ENCODE measurements around the gene CDH22.

Gene CDH22

GRCh38 chr20:46216770-46217464, 91.4 kb downstream of the CDH22 start:
- TF ChIP-seq, protein P1, sequence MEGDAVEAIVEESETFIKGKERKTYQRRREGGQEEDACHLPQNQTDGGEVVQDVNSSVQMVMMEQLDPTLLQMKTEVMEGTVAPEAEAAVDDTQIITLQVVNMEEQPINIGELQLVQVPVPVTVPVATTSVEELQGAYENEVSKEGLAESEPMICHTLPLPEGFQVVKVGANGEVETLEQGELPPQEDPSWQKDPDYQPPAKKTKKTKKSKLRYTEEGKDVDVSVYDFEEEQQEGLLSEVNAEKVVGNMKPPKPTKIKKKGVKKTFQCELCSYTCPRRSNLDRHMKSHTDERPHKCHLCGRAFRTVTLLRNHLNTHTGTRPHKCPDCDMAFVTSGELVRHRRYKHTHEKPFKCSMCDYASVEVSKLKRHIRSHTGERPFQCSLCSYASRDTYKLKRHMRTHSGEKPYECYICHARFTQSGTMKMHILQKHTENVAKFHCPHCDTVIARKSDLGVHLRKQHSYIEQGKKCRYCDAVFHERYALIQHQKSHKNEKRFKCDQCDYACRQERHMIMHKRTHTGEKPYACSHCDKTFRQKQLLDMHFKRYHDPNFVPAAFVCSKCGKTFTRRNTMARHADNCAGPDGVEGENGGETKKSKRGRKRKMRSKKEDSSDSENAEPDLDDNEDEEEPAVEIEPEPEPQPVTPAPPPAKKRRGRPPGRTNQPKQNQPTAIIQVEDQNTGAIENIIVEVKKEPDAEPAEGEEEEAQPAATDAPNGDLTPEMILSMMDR (IDR thresholded peaks at IDR 0.05; ENCODE audit: unreplicated experiment in 3 of 3), result no peak
- H3K4me1 Mint-ChIP-seq, result peaks cover 32% of the 10 kb centered on the region
- H3K27me3 Mint-ChIP-seq (ENCODE audit: low read depth), result peaks cover 15% of the 10 kb centered on the region
- no peak overlapping the region for H3K27ac Mint-ChIP-seq
- H3K9me3 Mint-ChIP-seq, result no peaks in the 10 kb centered on the region
- H3K4me3 Mint-ChIP-seq, result no peak overlapping the region
- no peaks in the 10 kb centered on the region for H3K36me3 Mint-ChIP-seq (ENCODE audit: low read depth)

DNA sequence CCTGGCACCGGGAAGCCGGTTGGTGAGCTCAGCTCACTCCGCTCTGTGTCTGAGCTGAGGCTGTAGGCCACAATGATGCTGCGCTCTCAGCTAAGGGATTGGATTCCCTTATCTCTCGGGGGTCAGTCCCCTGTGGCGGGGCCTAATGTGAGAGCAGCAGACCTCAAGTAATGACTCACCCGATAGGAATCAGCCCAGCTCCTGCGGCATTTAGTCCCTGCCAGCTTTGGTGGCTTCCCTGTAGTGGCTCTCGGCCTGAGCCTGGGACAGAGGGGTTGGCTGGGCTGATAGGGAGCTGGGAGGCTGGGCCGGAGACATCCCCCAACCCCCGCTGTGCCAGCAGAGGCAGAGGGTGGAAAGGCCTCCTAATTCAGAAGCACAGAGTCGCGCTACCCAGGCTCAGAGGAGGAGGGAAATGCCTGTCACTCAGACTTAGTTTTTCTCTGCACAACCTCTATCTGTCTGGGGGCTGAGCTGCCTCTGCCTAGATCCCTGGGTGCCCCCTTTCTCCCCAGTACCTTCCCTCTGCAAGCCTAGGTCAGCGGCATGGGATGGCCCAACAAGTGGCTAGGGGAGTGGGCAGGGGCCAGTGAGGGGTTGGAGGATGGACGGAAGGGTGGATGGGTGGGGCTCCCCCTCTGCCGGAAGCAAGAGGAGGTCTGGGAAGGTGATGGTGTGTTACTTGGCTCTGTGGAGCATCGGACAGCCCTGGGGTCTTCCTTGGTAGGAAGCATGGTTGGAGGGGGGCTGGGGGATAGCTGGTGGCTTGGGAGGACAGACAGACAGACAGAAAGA, 92.2 kb downstream of the CDH22 start:
- Mint-ChIP-seq H3K4me3 (no peak overlapping the region), H3K27ac (no peak overlapping the region), H3K9me3 (no peaks in the 10 kb centered on the region), H3K4me1 (peaks cover 24% of the 10 kb centered on the region), H3K27me3 (ENCODE audit: low read depth) (peaks cover 19% of the 10 kb centered on the region), H3K36me3 (ENCODE audit: low read depth) (no peaks in the 10 kb centered on the region)
- TF ChIP-seq, protein P1 (IDR thresholded peaks at IDR 0.05; ENCODE audit: unreplicated experiment in 3 of 3), result no peak

- H3K36me3 Mint-ChIP-seq (ENCODE audit: low read depth), result no peaks in the 10 kb centered on the region
- peaks cover 19% of the 10 kb centered on the region for H3K27me3 Mint-ChIP-seq (ENCODE audit: low read depth)
- TF ChIP-seq, protein P1 (IDR thresholded peaks at IDR 0.05; ENCODE audit: unreplicated experiment in 3 of 3), result no peak
- H3K4me3 Mint-ChIP-seq, result no peak overlapping the region
- peaks cover 16% of the 10 kb centered on the region for H3K4me1 Mint-ChIP-seq
- H3K9me3 Mint-ChIP-seq, result no peaks in the 10 kb centered on the region
- no peak overlapping the region for H3K27ac Mint-ChIP-seq
These were observed 93.3 kb downstream of the CDH22 start for GRCh38 chr20:46214824-46215488.

- TF ChIP-seq, protein P1 (IDR thresholded peaks at IDR 0.05; ENCODE audit: unreplicated experiment in 3 of 3), result no peak
- H3K36me3 Mint-ChIP-seq (ENCODE audit: low read depth), result no peaks in the 10 kb centered on the region
- H3K4me1 Mint-ChIP-seq, result peaks cover 10% of the 10 kb centered on the region
- H3K4me3 Mint-ChIP-seq, result no peak overlapping the region
- peaks cover 25% of the 10 kb centered on the region for H3K27me3 Mint-ChIP-seq (ENCODE audit: low read depth)
- no peaks in the 10 kb centered on the region for H3K9me3 Mint-ChIP-seq
- no peak overlapping the region for H3K27ac Mint-ChIP-seq
These were observed 94.1 kb downstream of the CDH22 start for GRCh38 chr20:46213946-46214823.

DNA sequence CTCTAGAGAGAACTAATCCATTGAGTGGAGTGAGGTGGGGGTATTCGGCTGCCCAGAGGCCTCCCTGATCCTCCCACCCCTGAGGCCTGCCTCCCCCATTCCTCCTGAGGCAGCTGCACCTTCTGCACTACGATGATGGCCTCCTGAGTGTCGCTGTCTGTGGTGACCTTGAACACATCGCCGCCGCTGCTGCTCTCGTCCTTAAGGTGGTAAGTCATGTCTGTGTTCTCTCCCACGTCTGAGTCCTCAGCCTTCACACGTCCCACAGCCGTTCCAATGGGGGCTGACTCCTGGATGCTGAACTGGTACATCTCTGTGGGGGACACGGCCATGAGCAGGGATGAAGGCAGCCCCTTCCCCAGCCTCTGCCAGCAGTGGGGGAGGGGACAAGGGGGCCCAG, 95.4 kb downstream of the CDH22 start:
- Mint-ChIP-seq H3K9me3 (no peaks in the 10 kb centered on the region), H3K36me3 (ENCODE audit: low read depth) (no peaks in the 10 kb centered on the region), H3K27ac (no peak overlapping the region), H3K4me3 (no peak overlapping the region), H3K4me1 (peaks cover 10% of the 10 kb centered on the region), H3K27me3 (ENCODE audit: low read depth) (peaks cover 35% of the 10 kb centered on the region)
- TF ChIP-seq, protein P1 (IDR thresholded peaks at IDR 0.05; ENCODE audit: unreplicated experiment in 3 of 3), result no peak

Data from nephron (organoid).